GM21786 (cell line): ENCODE results near the gene CLDN14.

ENCODE experiments used
- ATAC-seq: cut with Tn5 transposase; IDR thresholded peaks from one replicate; pipeline ENCODE4 v1.9.1; 2021; ENCODE audit not compliant: unreplicated experiment

CLDN14 gene

DNA sequence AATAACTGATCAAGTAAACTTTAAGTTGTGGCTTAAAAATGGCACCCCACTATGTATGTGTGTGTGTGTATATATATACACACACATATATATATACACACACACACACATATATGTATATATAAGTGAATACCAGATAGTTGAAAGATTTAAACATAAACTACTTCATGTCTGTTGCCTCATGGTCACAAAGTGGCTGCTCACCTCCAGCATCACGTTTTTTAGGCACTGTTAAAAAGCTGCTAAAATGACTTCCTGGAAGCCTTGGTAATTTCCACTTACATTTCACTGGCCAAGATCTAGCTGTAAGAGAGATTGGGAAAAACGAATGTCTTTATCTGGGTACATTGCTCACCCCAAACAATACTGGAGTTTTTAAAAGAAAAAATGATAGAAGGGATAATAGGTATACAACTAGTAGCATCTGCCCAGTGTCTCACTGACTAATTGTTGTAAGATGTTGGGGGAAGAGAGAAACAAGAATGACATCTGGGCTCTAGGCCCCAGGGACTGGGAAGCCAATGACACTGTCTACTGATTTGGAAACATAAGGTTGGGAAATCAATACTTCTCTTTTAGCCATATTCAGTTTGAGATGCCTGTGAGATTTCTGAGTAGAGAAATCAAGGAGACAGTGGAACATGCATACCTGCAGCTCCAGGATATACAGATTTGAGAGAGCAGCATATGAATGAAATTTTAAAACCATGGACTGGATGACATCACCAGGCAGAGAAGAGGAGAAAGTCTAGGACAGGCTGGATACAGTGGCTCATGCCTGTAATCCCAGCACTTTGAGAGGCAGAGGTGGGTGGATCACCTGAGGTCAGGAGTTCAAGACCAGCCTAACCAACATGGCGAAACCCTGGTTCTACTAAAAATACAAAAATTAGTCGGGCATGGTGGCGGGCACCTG lies 42.8 kb downstream of the CLDN14 start:
- ATAC-seq: no peak

GRCh38 chr21:36434144-36434543 lies 45.8 kb downstream of the CLDN14 start:
- no peak for ATAC-seq

GRCh38 chr21:36433059-36433709 lies 46.7 kb downstream of the CLDN14 start:
- ATAC-seq: no peak

DNA sequence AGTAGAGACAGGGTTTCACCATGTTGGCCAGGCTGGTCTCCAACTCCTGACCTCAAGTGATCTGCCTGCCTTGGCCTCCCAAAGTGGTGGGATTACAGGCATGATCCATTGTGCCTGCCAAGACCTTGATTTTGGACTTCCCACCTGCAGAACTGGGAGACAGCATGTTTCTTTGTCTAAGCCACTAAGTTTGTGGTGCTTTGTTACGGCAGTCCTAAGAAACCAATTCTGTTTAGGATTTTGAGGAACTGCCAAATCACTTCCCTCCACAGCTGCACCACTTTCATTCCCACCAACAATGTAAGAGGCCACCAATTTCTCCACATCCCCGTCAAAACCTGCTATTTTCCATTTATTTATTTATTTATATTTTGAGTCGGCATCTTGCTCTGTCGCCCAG lies 48.7 kb downstream of the CLDN14 start:
- no peak for ATAC-seq

DNA sequence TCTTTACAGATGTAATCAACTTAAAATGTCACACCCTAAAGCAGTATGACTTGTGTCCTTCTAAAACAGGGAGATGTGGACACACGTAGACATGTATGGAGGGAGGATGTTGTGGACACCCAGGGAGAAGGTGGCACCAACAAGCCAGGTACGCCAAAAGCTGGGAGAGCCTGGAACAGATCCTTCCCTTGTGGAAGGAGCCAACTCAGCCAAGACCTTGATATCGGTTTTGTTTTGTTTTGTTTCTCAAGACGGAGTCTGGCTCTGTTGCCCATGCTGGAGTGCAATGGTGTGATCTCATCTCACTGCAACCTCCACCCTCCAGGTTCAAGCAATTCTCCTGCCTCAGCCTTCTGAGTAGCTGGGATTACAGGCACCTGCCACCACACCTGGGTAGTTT lies 49.1 kb downstream of the CLDN14 start:
- no peak for ATAC-seq

- peak; percentile 80 for ATAC-seq
Measured at GRCh38 chr21:36429947-36430546, 49.9 kb downstream of the CLDN14 start.

DNA sequence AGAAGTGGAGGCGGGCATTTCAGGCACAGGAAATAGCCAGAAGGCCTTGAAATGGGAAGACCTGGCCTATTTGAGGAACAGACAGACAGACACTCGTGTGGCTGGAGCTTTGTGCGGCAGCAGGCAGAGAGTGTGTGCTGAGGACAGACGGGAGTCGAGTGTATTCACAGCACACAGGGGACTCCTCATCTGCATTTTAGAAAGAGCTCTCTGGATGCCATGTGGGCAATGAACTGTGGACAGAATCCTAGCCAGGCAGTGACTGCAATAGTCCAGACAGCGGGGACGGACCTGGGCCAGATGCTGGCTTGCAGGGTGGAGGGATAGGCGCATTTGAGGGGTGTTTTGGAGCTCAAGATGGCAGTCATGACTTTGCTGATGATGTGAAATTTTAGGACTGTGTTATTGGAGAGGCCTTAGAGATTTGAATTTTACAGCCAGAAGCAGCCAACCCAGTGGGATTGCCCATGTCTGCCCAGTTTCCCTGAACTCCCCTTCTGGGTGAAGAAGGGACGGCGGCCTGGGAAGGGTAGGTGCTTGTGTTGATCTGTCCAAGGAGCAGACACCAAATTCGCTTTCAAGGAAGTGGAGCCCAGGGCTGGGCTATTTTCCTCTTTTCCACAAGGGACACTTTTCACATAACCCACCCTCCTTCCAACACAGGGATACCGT lies 51.0 kb downstream of the CLDN14 start:
- ATAC-seq: no peak

GRCh38 chr21:36427502-36427901 lies 52.4 kb downstream of the CLDN14 start:
- ATAC-seq: no peak

- no peak for ATAC-seq
Measured at GRCh38 chr21:36425286-36425685, 54.6 kb downstream of the CLDN14 start.

DNA sequence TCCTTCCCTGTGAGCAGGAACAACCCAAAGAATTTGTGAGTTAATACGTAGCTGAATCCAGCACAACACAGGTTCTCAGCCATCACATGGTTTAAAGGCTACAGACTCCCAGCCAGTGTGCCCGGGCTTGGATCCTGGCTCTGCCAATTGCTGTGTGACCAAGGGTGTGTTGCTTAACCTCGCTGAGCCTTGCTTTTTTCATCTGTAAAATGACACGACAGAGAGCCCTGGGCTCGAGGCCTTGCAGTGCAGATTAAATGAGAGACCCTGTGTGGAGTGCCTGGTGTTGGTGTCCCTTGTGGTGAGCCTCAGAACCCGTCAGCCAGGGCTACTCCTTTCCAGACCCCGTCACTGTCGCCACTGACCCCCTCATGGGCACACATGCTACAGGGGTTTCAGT lies 55.3 kb downstream of the CLDN14 start:
- ATAC-seq: no peak

DNA sequence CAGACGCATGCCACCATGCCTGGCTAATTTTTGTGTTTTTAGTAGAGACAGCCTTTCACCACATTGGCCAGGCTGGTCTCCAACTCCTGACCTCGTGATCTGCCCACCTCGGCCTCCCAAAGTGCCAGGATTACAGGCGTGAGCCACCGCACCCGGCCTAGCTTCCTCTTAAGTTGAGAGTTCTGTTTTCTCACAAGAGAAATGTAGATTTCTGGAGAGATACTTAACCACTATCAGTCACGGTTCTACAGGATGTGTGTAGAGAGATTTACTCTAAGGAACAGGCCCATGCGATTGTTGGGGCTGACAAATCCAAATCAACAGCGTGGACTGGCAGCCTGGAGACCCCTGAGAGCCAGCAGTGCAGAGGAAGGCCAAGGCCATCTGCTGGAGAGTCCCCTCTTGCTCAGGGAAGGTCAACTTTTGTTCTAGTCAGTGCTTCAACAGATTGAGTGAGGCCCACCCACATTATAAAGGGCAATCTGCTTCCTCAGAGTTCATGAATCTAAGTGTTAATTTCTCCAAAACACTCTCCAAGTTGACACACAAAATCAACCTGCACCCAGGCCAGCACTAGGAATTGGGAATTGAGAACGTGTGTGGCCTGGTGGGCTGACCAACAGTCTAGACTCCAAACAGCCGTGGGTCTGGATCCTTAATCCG lies 56.0 kb downstream of the CLDN14 start:
- ATAC-seq: no peak

DNA sequence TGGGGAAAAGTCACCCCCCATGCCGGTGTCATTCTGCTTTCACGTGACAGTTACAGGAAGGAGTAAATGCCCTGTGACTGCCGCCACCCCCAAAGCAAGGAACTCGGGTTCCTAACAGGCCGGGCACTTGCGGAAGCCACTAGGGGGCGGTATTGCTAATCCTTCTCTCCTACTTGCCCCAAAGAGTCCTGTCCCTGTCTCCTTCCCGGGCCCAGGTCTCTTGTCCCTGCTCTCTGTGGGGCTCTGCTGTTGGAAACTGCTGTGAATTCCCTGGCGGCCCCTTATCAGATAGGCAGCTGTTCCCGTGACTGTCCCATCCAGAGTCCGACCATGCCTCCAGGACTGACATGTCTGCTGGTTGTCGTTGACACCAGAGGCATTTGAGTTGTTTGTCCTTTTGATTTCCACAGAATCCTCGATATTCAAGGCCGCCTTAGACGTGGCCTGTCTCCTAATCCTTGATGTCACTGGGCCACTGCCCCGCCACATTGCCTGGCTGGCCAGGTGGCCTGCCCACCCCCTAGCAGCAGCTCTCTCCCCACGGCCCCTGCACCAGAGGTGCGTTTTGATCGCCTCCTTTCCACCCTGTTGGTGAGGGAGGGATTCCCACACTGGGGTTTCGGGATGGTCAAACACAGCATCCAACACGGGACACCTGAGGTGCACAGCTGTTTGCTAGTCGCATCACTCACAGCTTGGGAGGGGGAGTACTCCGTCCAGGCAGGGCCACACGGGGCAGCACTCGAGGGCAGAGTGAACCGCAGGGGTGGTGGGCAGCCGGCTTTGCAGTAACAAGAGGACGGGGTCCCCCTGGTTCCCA lies 57.4 kb downstream of the CLDN14 start:
- no peak for ATAC-seq

DNA sequence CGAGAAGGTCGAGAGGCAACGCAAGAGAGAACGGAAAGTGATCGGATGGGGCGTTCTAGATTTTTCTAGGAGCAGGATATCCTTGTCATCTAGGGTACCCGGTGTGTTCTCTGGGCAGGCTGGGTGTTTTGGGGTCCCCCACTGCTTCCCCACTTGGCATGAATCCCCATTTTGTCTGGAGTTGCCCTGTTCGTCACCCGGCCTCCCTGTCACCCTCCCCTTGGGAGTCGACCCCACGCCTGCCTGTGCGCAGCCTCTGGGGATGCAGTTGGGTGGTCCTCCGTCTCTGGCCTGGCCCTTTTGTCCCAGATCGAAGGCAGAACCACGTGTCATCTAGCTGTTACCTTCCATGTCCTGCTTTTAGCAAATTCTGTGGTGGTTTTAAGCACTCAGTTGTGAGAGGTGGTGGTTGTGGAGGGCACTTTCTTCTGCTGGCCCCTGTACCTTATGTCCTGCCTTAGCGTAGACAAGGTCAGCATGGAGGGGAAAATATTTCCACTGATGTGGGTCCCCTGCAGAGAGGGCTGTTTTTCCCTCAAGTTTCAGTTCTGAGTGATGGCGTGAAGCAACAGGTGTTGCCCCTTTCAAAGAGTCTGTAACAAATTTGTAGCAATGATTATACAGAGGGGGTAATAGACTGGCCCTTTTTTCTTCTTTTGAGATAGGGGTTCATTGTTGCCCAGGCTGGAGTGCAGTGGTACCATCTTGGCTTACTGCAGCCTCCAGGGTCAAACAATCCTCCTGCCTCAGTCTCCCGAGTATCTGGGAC lies 59.2 kb downstream of the CLDN14 start:
- ATAC-seq: no peak

GRCh38 chr21:36419996-36420395 lies 59.9 kb downstream of the CLDN14 start:
- peak; percentile 74 for ATAC-seq

- no peak for ATAC-seq
Measured at GRCh38 chr21:36419241-36419640, 60.7 kb downstream of the CLDN14 start.

- no peak for ATAC-seq
Measured at GRCh38 chr21:36415375-36415774, 64.5 kb downstream of the CLDN14 start.

GRCh38 chr21:36412916-36413315 lies 67.0 kb downstream of the CLDN14 start:
- ATAC-seq: no peak

DNA sequence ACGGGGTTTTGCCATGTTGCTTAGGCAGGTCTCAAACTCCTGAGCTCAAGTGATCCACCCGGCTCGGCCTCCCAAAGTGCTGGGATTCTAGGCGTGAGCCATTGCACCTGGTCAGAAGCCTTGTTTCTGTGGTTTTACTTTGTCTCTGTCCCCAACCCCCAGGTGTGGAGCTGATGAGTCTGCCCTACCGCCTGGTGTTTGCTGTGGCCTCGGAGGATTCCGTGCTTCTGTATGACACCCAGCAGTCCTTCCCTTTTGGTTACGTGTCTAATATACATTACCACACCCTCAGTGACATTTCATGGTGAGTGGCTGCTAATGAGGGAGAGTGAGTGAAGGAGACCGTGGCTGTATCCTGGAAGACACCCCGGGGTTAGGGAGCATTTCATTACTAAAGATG lies 68.6 kb downstream of the CLDN14 start:
- ATAC-seq: no peak
